ENCODE results near the gene CDC25C. TPM values are rescaled to one million over a fixed set of nuclear protein-coding genes. Genes with fewer than 3 reads are reported as not detected.

The CDC25C gene
- polyA plus RNA-seq, 2 donors = 1.0 to 1.6 TPM

DNA sequence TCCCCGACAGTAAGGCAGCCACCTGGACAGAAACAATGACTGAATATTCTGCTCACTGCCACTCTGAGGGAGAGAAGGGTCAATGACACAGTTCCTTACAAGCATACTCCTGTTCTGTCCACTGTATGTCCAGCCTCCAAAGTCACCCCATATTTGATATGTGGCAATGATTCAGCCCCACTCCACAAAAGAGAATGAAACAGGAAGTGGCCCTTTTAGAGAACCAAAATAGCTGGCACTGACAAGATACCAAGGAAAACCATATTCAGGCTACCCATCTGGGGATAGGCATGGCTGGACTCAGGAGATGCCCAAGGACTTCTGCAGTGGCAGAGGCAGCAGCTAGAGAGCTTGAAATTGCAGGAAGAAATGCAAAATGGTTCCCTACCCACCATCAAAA is 44.4 kb downstream of the CDC25C start:
- no peaks in the 10 kb centered on the region for H3K27me3 ChIP-seq (ENCODE audit: control insufficient read depth in 1 of 2, insufficient read depth in 2 of 2, low read length in 2 of 2)
- no peak overlapping the region for H3K27ac ChIP-seq (ENCODE audit: low read depth in 2 of 2, low read length in 1 of 2)
- H3K4me1 ChIP-seq (ENCODE audit: control insufficient read depth in 2 of 2, insufficient read depth in 2 of 2, low read length in 1 of 2) = no peaks in the 10 kb centered on the region
- 93 to 100% methylated on average over 1 of the region's 1 CpG for WGBS, 2 donors
- H3K4me3 ChIP-seq (ENCODE audit: low read depth in 1 of 2, low read length in 2 of 2) = no peak overlapping the region
- no peaks in the 10 kb centered on the region for H3K36me3 ChIP-seq (ENCODE audit: control insufficient read depth in 2 of 2, insufficient read depth in 2 of 2, low read length in 1 of 2)
- no peaks in the 10 kb centered on the region for H3K9me3 ChIP-seq (ENCODE audit: control insufficient read depth in 2 of 2, insufficient read depth in 1 of 2, low read depth in 1 of 2, low read length in 1 of 2)

DNA sequence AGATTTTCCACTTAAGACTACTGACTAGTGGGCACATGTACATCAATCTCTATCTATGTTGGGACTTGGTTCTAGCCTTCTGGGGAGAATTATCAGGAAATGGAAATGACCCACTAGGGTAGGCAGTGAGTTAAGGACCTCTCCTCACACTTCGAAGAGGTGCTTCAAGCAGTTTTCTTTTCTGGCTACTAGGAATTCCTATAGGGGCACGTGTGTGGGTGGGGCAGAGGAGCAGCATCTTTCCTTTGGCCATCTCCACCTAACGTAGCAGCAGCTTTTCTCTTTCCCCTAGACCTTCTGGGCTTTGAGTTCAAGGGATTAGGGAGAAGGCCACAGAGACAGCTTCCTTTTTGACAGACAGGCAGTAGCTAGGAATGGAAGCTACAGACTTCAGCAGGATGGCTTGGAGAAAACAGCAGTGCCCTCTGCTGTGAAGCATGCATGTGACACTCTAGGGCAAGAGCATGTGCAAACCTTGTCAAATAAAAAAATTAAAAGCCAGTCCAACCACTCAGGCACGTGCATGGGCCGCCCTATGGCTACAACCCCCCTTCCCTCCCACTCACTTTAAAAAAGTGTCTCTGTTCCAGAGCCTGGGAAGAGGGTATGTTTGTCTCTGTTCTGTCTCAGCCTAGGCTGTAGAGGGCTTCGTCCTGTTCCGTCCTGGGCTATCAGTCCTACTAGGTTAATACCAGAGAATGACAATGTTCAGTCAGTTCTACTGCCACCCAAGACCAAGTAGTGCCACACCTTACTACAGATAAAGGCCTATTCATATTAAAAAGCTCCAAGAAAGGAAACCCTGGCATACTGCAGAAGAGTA is 48.5 kb downstream of the CDC25C start:
- Histone ChIP-seq H3K27me3 (ENCODE audit: control insufficient read depth in 1 of 2, insufficient read depth in 2 of 2, low read length in 2 of 2) (no peaks in the 10 kb centered on the region), H3K9me3 (ENCODE audit: control insufficient read depth in 2 of 2, insufficient read depth in 1 of 2, low read depth in 1 of 2, low read length in 1 of 2) (no peaks in the 10 kb centered on the region), H3K27ac (ENCODE audit: low read depth in 2 of 2, low read length in 1 of 2) (no peak overlapping the region), H3K36me3 (ENCODE audit: control insufficient read depth in 2 of 2, insufficient read depth in 2 of 2, low read length in 1 of 2) (no peaks in the 10 kb centered on the region), H3K4me1 (ENCODE audit: control insufficient read depth in 2 of 2, insufficient read depth in 2 of 2, low read length in 1 of 2) (no peaks in the 10 kb centered on the region), H3K4me3 (ENCODE audit: low read depth in 1 of 2, low read length in 2 of 2) (no peak overlapping the region)
- 66% methylated on average over 7 of the region's 7 CpGs for WGBS, 2 donors

DNA sequence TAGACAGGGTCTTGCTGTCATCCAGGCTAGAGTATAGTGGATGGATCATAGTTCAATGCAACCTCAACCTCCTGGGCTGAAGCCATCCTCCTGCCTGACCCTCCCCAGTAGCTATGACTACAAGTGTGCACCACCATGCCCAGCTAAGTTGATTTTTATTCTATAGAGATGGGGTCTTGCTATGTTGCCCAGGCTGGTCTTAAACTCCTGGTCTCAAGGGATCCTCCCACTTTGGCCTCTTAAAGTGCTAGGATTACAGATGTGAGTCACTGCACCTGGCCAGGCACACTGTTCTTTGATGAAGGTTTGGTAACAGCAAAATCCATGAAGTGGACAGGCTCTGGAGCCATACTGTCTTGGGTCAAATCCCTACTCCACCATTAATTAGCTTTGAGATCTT is 50.7 kb downstream of the CDC25C start:
- H3K9me3 ChIP-seq (ENCODE audit: control insufficient read depth in 2 of 2, insufficient read depth in 1 of 2, low read depth in 1 of 2, low read length in 1 of 2) = no peaks in the 10 kb centered on the region
- no peaks in the 10 kb centered on the region for H3K27me3 ChIP-seq (ENCODE audit: control insufficient read depth in 1 of 2, insufficient read depth in 2 of 2, low read length in 2 of 2)
- no peaks in the 10 kb centered on the region for H3K4me1 ChIP-seq (ENCODE audit: control insufficient read depth in 2 of 2, insufficient read depth in 2 of 2, low read length in 1 of 2)
- no peaks in the 10 kb centered on the region for H3K36me3 ChIP-seq (ENCODE audit: control insufficient read depth in 2 of 2, insufficient read depth in 2 of 2, low read length in 1 of 2)
- no peak overlapping the region for H3K27ac ChIP-seq (ENCODE audit: low read depth in 2 of 2, low read length in 1 of 2)
- H3K4me3 ChIP-seq (ENCODE audit: low read depth in 1 of 2, low read length in 2 of 2) = no peak overlapping the region

DNA sequence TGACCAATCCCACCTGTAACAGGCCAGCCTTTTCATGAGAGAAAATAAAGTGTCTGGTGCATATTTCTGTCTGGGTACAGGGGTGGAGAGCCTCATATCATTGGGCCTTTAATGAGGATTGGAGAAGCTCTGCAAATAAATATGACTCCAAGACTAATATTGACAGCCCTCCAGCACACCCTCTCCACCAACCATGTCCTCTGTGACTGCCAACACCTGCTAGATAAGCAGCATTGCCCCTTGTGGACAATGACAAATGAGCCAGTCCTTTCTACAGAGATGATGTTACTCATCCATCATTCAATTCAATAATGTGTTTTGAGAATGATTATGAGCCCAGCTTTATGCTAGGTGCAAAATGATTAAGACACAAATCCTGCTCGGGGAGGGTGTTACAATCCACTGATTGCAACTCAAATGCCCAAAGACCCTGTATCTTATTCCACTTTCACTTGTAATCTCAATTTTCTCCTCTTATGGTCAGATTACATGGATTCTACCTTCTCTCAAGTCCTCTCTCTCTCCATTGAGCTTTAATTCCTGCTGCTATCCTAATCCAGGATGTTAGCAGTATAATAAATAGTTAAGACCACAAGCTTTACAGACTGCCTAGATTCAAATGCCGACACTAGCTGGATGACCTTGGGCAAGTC is 55.1 kb downstream of the CDC25C start:
- no peak overlapping the region for H3K4me3 ChIP-seq (ENCODE audit: low read depth in 1 of 2, low read length in 2 of 2)
- H3K27ac ChIP-seq (ENCODE audit: low read depth in 2 of 2, low read length in 1 of 2) = no peak overlapping the region
- H3K4me1 ChIP-seq (ENCODE audit: control insufficient read depth in 2 of 2, insufficient read depth in 2 of 2, low read length in 1 of 2) = peaks cover 0 to 4% of the 10 kb centered on the region in 2 donors
- WGBS, 2 donors = 64 to 70% methylated on average over 2 of the region's 2 CpGs
- H3K36me3 ChIP-seq (ENCODE audit: control insufficient read depth in 2 of 2, insufficient read depth in 2 of 2, low read length in 1 of 2) = no peaks in the 10 kb centered on the region
- H3K27me3 ChIP-seq (ENCODE audit: control insufficient read depth in 1 of 2, insufficient read depth in 2 of 2, low read length in 2 of 2) = no peaks in the 10 kb centered on the region
- H3K9me3 ChIP-seq (ENCODE audit: control insufficient read depth in 2 of 2, insufficient read depth in 1 of 2, low read depth in 1 of 2, low read length in 1 of 2) = no peaks in the 10 kb centered on the region

DNA sequence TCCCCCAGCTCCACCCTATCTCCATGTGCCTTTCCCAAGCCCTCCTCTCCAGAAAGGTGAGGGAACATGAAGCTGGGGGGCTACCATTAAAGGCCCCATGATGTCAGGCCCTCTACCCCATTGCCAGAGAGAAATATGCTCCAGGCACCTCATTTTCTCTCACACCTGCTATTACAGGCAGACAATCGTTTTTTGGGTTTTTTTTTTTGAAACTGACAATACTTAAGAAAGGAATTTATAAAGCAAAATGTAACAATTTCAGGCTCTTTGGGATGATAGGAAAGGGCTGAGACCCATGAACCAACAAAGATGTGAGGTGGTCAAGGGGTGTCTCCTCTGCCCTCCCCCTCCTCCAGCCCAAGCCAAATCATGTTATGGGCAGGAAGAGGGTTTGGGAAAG is 55.7 kb downstream of the CDC25C start:
- Histone ChIP-seq H3K27ac (ENCODE audit: low read depth in 2 of 2, low read length in 1 of 2) (no peak overlapping the region), H3K4me1 (ENCODE audit: control insufficient read depth in 2 of 2, insufficient read depth in 2 of 2, low read length in 1 of 2) (peaks cover 0 to 4% of the 10 kb centered on the region in 2 donors), H3K4me3 (ENCODE audit: low read depth in 1 of 2, low read length in 2 of 2) (no peak overlapping the region), H3K9me3 (ENCODE audit: control insufficient read depth in 2 of 2, insufficient read depth in 1 of 2, low read depth in 1 of 2, low read length in 1 of 2) (no peaks in the 10 kb centered on the region), H3K36me3 (ENCODE audit: control insufficient read depth in 2 of 2, insufficient read depth in 2 of 2, low read length in 1 of 2) (no peaks in the 10 kb centered on the region), H3K27me3 (ENCODE audit: control insufficient read depth in 1 of 2, insufficient read depth in 2 of 2, low read length in 2 of 2) (no peaks in the 10 kb centered on the region)
- WGBS, 2 donors = 48 to 60% methylated on average over 1 of the region's 1 CpG

DNA sequence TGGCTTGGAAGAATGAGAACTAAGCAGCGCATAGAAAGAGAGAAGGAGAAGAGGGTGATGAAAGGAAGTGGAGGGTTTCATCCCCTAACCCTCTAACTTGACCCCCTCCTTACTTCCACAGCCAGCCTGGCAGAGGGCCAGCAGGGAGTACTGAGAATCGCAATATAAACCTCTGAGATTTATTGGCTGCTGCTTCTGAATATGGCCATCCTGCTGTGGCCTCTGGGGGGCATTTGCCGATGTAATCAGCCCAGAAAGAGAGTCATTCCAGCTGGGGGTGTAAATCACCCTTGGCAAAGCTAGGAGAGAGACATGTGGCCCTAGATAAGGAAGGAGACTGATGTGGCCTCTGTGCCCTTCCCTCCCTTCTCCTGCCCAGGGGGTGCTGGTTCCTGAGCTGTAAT is 56.2 kb downstream of the CDC25C start:
- no peaks in the 10 kb centered on the region for H3K36me3 ChIP-seq (ENCODE audit: control insufficient read depth in 2 of 2, insufficient read depth in 2 of 2, low read length in 1 of 2)
- H3K4me3 ChIP-seq (ENCODE audit: low read depth in 1 of 2, low read length in 2 of 2) = no peak overlapping the region
- peaks cover 0 to 4% of the 10 kb centered on the region in 2 donors for H3K4me1 ChIP-seq (ENCODE audit: control insufficient read depth in 2 of 2, insufficient read depth in 2 of 2, low read length in 1 of 2)
- H3K27ac ChIP-seq (ENCODE audit: low read depth in 2 of 2, low read length in 1 of 2) = no peak overlapping the region
- 53 to 58% methylated on average over 3 of the region's 3 CpGs for WGBS, 2 donors
- H3K9me3 ChIP-seq (ENCODE audit: control insufficient read depth in 2 of 2, insufficient read depth in 1 of 2, low read depth in 1 of 2, low read length in 1 of 2) = no peaks in the 10 kb centered on the region
- no peaks in the 10 kb centered on the region for H3K27me3 ChIP-seq (ENCODE audit: control insufficient read depth in 1 of 2, insufficient read depth in 2 of 2, low read length in 2 of 2)

DNA sequence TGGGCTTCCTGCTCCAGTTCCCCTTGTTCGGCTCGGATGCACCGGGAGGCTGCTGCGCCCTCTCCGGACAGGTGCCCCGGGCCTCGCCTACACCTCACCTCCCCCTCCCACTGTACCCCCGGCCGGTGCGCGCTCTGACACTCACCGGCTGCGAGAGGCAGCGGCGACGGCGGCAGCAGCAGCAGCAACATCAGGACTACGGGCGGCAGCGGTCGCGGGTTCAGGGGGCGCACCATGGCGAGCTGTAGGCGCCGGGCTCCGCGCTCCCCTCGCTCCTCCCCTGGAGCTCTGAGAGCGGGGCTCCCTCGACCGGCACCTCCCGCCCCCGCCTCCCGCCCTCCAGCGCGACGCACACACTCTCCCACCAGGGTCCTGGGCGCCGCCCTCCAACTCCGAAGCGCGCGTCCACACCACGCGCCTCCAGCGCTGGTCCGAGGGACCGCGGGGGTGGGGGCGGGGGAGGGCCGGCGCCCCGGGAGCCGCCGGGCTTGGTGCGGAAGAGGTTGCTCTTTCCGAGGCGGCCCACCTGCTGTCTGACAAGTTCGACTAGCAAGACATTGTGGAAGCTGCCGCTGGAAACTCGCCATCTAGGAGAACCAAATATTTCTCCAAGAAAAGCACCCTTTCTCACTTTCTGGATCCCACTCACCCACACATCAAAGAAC is 57.3 kb downstream of the CDC25C start, which contains the start of gene GFRA3:
TSS of gene GFRA3 (minus strand) at position 433 of the 665 bp plus-strand sequence. CDS start at position 236, 197 bp downstream.
- Histone ChIP-seq H3K27me3 (ENCODE audit: control insufficient read depth in 1 of 2, insufficient read depth in 2 of 2, low read length in 2 of 2) (no peaks in the 10 kb centered on the region), H3K36me3 (ENCODE audit: control insufficient read depth in 2 of 2, insufficient read depth in 2 of 2, low read length in 1 of 2) (no peaks in the 10 kb centered on the region), H3K4me1 (ENCODE audit: control insufficient read depth in 2 of 2, insufficient read depth in 2 of 2, low read length in 1 of 2) (peaks cover 0 to 4% of the 10 kb centered on the region in 2 donors), H3K9me3 (ENCODE audit: control insufficient read depth in 2 of 2, insufficient read depth in 1 of 2, low read depth in 1 of 2, low read length in 1 of 2) (no peaks in the 10 kb centered on the region), H3K27ac (ENCODE audit: low read depth in 2 of 2, low read length in 1 of 2) (no peak within 1 kb of the TSS), H3K4me3 (ENCODE audit: low read depth in 1 of 2, low read length in 2 of 2) (peak within 1 kb of the TSS; percentile 34 to 37)
- 2% methylated on average over 35 to 62 of the region's 62 CpGs for WGBS, 2 donors

DNA sequence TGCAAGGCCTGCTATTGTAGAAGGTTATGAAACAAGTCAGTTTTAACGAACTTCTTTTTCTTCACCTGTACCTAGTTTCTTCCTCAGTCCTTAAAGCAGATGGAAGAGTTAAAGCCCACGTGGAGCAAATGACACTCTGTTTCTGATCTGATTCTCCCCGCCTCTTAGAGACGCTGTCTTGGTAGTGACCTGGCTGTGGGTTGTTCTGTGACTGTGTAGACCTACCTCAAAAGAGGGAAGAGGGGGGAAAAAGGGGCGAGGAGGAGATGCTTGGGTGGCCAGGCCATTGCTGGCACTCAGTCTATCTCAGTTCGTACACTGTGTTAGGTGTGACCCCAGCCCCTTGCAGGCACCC is 57.8 kb downstream of the CDC25C start:
- no peaks in the 10 kb centered on the region for H3K27me3 ChIP-seq (ENCODE audit: control insufficient read depth in 1 of 2, insufficient read depth in 2 of 2, low read length in 2 of 2)
- no peak overlapping the region for H3K4me3 ChIP-seq (ENCODE audit: low read depth in 1 of 2, low read length in 2 of 2)
- 59 to 60% methylated on average over 6 of the region's 6 CpGs for WGBS, 2 donors
- no peaks in the 10 kb centered on the region for H3K9me3 ChIP-seq (ENCODE audit: control insufficient read depth in 2 of 2, insufficient read depth in 1 of 2, low read depth in 1 of 2, low read length in 1 of 2)
- H3K4me1 ChIP-seq (ENCODE audit: control insufficient read depth in 2 of 2, insufficient read depth in 2 of 2, low read length in 1 of 2) = peaks cover 0 to 4% of the 10 kb centered on the region in 2 donors
- no peak overlapping the region for H3K27ac ChIP-seq (ENCODE audit: low read depth in 2 of 2, low read length in 1 of 2)
- H3K36me3 ChIP-seq (ENCODE audit: control insufficient read depth in 2 of 2, insufficient read depth in 2 of 2, low read length in 1 of 2) = no peaks in the 10 kb centered on the region

DNA sequence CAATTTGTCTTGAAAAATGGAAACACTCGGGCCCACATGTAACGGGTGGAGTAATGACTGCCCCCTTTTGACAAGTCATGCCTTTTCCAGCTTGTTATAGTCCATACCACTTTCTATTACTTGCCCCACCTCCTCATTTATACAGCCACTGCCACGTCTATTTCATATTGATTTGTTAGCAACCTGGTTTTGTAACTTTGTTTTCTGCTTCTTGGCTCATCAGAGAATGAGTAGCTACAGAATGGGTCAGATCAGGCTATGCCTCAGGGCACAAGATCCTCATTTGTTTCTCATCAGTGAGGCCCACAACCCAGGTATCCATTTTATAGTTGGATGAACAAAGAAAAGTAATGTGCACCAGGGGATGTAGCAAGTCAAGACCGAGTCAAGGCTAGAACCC is 58.9 kb downstream of the CDC25C start:
- Histone ChIP-seq H3K4me3 (ENCODE audit: low read depth in 1 of 2, low read length in 2 of 2) (no peak overlapping the region), H3K27me3 (ENCODE audit: control insufficient read depth in 1 of 2, insufficient read depth in 2 of 2, low read length in 2 of 2) (no peaks in the 10 kb centered on the region)
- 86 to 92% methylated on average over 4 of the region's 4 CpGs for WGBS, 2 donors

More for the DNA sequence above, 58.9 kb downstream of the CDC25C start:
- Histone ChIP-seq H3K27ac (ENCODE audit: low read depth in 2 of 2, low read length in 1 of 2) (no peak overlapping the region), H3K4me1 (ENCODE audit: control insufficient read depth in 2 of 2, insufficient read depth in 2 of 2, low read length in 1 of 2) (peaks cover 0 to 4% of the 10 kb centered on the region in 2 donors), H3K9me3 (ENCODE audit: control insufficient read depth in 2 of 2, insufficient read depth in 1 of 2, low read depth in 1 of 2, low read length in 1 of 2) (no peaks in the 10 kb centered on the region), H3K36me3 (ENCODE audit: control insufficient read depth in 2 of 2, insufficient read depth in 2 of 2, low read length in 1 of 2) (no peaks in the 10 kb centered on the region)

Measured in esophagus (tissue), 2 donors.